SKM-1 treated with dmso at 0.1 percent for 144 hours (cell line): ENCODE measurements around the gene MGMT.

ENCODE experiments used
- DNase-seq: peaks from one replicate; lab custom pipeline; 2025; ENCODE audit not compliant: unreplicated experiment; lab: John Stamatoyannopoulos, UW

The MGMT gene

DNA sequence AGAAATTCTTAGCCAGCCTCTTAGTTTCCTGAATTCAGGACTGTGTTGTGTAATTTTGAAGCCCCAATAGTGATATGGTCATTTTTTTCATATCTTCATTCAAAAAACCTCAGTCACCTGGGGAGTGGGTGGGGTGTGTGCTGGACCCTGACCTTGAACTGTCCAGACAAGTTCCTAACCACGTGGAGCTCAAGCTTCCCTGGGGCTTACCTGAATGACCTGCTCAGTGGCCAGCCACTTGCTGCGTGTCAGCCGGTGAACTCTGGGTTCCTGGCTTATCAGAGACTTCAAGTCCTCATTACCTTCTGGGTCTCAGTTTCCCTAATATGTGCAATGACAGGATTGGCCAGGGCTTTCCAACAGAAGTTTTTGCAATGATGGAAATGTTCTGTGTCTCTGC is 27.1 kb downstream of the MGMT start:
- DNase-seq = no peak

DNA sequence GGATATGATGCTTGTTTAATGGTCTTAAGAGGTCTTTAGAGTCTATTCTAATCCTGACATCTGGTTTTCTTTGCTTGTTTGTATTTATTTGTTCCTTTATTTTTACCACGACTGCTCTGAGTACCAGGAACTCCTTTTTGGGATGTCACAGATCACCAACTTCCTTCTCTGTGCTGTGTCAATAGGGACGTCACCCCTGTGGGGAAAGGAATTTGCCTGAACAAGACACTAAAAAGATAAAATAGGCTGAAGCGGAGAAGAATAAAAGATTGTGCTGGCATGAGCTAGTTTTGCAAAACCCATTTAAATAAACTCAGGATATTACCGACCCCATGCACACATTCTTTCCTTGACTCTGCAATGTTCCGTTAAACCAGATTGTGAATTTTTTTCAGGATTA is 27.7 kb downstream of the MGMT start:
- DNase-seq = no peak

DNA sequence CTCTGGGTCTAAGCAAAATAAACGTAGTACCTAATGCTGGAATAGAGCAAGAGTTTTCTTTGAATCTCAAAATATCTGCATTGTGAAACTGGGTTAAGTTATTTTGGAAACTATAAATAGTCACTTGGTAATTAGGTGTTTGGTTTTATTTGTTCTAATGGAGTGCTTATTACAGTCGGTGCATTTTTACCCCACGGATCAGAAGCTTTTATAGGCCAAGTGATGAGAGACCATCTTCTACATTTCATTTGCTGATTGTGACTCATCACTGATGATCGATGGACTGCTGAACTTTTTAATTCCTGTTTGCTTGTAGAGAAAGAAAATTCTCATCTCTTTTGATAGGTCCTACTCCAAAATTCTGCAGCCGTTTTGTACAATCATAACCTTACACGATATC is 28.2 kb downstream of the MGMT start:
- no peak for DNase-seq

DNA sequence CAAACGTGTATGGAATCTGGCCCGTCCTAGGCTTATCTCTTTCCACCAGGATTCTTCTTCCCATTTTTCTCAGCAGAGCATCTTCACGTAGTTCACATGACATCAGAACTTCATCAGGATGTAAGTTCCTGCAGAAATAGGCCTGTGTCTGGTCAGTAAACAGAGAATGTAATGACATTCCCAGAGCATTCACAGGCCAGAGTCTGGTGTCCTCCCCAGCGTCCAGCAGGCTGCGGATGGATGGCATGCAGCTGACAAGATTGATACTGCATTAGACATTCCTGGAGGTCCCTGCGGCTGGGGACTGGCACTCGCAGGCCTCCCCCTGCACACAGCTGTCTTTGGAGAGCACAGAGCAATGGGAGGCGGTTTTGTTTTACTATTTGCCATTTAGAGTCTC is 28.7 kb downstream of the MGMT start:
- no peak for DNase-seq

DNA sequence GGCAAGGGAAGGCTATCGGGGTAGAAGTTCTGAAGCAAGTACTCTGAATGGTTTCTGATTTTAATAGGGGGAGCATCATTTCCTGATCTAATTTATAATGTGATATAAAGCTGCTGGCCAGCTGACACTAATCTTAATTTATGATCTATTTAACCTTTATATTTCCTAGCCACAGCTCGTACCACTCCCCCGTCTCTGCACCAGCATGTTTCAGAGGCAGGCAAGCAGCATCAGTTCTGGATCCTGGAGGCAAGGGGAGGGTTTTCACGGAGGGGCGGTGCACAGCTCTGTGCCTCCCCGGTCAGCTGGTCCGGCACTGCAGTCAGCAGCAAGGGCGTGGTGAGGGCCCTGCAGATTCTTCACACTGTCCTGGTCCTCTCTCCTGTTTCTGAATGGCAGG is 30.0 kb downstream of the MGMT start:
- DNase-seq = no peak

DNA sequence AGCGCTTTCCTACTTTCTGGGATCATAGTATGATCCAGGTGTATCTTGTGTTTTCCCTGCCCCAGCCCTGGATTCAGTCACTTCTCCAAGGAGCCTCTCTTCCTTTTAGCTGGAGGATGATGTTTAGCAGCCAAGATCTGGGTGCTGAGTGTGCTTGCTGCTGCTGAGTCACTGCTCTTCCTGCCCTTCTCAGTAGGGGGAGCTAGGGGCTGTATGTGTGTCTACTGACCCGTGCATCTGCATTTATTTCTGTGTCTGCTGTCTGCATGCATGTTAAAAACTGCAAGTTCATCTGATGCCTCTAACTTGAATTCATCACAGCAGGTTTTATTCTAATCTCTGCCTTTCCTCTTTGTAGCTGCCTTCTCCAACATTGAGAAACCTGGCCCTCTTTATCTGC is 31.6 kb downstream of the MGMT start:
- no peak for DNase-seq

DNA sequence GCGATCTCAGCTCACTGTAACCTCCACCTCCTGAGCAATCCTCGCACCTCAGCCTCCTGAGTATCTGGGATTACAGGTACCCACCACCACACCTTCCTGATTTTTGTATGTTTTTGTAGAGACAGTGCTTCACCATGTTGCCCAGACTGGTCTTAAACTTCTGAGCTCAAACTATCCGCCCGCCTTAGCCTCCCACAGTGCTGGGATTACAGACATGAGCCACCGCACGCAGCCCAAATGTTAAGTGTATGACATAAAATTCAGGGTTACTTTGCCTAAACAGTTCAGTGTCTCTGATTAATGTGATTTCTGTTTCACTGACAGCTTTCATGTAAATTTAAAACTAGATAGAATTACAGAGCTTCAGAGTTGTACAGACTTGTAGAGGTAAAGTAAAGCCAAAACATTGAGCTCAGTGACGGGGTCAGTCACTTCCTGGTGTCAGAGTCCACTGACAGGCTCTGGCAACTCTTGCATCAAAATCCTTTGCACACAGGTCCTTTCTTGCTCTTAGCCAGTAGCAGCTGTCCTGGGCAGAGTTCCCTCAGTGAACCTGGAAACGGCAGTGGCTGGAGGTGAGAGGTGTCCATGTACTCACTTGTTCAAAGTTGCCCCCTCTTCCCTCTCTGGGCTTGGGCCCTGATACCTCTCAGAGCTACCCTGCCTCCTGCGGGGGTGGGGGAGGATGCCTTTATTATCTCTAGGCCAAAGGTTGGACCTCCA is 33.7 kb downstream of the MGMT start:
- DNase-seq = no peak

DNA sequence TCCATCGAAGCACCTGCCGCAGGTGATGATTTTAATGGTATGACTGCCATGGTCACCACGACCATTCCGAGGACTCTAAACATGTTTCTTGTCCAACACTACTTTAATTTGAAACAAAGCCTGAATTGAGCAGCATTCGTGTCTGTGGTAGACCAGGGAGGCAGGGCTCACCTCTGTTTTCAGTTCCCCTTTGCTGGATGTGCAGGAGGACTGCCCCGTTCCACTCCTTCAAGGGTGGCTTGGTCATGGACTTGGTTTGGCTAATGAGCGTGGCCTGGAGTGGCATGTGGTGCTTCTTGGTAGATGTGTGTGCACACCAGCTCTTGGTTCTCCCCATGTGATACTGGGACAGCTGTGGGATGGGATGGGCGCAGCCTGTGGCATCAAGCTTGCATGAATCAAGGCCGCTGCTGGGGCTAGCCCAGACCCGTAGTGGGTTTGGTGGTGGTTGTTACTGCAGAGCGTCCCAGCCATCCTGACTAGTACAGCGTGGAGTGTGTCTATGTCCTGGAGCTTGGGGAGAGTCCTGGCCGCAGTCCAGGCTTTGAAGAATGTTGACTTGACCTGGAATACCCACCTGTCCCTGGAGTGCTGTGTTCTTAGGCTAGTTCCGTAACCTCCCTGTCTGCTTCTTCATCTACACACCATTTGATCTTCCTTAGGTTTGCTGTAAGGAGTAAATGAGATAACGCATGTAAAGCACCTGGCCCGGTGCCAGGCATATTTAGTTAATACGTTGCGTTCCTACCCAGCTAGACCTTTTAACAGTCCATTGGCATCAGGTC is 34.8 kb downstream of the MGMT start:
- no peak for DNase-seq

DNA sequence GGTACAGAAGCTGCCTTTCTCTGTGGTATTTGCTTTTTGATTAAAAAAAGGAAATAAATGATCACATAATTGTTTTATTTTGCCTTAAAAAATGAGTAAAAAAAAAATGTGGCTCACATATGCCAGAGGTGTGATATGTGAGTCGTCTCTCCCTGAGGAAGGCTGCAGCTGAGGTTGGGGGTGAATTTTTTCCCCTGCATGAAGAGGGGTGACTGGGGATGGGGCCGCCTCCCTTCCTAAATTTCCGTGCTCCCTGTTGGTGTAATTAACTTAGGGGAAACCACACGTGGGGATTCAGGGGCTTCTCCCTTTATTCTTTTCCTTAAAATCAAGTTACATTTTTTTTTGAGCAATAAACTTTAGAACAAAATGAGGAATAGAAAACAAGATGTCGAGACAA is 35.4 kb downstream of the MGMT start:
- no peak for DNase-seq

DNA sequence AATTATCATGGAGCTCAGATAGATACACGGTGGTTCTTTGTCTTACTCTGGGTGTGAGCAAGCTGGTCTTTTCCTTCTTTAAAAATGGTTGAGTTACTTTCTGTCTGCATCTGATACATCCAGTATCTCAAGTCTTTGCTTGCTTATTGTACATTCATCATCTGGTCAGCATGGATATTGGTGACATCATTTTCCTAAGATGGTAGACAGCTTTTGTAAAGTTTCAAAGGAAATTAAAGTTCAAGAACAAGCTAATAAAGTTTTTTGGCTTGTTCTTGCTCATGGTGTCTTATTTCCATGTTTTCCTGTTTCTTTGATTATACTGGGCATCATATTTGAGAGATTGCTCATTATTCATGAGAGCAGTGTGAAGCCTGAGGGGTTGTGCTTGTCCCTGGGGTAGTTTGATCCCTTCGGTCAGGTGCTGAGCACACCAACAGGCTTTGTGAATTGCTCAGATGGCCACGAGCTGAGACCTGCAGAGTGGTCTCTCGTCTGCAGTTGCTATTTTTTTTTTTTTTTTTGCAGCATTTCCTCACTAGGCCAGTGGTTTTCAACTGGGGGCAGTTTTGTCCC is 38.5 kb downstream of the MGMT start:
- no peak for DNase-seq

DNA sequence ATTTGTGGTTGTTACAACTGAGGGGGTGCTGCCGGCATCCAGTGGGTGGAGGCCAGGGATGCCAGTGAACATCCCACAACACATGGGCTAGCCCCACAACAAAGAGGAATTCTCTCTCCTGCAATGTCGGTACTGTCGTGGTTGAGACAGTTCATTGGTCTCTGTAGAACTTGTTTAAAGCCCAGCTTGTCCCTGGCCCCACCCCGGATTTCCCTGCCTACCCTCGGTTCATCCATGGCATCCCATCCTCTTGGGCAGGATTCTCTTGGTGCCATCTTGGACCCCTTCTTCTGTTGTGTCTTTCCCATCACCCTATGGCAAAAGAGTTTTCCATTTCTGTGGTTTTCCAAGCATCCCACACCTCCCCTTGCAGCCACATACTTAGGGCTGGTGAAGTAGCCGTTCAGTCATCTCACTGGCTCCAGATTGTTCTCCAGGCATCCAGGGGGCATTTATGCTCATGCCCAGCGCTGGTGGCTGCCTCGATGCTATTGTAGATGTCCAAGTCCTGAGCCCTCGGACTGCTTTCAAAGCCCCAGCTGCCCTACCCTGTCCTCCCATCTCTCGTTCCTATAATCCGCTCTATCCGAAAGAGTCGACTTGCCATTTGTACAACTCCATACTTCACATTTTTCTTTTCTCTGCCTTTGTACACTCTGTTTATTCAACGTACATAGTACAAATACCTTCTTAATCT is 39.2 kb downstream of the MGMT start:
- no peak for DNase-seq

DNA sequence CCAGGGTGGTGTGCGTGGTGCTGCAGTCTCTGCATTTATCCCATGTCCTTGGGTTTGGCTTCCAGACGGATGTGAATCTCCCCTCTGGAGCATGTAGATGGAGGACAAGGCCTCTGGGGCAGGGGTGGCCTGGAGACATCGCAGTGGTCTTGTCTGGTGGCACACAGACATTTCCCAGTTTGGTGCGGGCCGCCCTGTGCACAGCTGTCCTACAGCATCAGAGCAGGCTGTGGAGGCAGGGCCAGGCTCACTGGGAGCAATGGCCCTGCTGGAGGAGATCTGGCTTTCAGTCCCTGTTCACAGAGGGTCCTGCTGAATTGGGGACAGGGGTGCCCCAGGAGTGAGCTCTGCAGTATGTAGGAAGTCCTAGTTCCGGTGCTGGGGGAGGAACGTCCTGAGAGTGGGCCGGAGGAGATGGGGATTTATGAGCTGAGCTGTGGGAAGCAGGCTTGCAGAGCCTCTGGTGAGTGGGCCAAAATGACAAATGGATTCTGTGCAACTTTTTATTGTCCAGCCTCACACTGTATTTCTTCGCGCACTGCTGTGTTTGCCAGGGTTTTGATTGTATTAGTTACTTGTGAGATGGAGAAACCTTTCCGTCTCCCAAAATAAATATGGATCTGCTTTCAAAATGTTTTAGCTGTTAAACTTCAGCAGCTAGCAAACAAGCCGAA is 40.3 kb downstream of the MGMT start:
- no peak for DNase-seq

DNA sequence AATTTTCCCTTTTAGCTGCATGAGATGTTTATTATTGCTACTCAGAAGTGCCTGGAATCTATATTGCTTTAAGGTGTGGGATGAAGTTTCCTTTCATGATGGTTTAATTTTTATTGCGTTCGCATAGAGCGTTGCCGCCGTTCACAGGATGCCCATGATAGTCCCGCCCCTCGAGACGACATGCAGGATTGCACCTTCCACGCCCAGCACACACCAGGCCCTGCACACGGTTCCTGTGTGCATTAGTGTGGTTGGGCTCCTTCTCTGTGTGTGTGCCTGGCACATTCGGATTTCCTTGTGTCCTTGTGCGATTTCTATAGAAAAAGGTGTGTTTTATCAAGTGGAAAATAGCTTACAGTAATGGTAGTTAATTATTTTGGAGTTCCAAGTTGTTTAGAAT is 42.1 kb downstream of the MGMT start:
- no peak for DNase-seq

DNA sequence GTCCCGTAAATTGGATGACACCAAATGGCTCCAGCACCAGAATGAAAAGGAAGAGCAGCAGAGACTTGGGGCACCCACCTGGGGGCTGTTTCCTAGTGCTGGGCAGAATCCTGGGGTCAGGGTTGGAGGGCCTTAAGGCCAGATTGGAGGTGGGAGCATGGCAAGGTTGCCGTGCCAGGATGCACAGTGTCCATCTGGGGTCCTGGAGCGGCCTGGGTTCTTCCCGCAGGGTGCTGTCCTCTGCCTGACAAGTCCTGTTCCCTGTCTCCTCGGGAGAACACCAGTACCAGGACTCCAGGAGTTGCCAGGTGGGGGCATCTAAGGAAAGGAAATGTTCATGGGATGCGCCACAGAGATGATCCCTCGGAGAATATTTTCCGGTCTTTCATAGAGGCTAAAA is 42.8 kb downstream of the MGMT start:
- no peak for DNase-seq

DNA sequence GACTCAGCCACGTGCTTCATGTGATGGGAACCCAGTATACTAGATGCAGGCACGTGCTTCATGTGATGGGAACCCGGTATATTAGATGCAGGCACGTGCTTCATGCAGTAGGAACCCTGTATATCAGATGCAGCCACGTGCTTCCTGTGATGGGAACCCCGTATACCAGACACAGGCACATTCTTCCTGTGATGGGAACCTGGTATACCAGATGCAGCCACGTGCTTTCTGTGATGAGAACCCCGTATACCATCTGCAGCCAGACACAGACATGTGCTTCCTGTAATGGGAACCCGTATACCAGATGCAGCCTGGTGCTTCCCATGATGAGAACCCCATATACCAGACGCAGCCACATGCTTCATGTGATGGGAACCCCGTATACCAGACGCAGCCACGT is 44.0 kb downstream of the MGMT start:
- DNase-seq = no peak

DNA sequence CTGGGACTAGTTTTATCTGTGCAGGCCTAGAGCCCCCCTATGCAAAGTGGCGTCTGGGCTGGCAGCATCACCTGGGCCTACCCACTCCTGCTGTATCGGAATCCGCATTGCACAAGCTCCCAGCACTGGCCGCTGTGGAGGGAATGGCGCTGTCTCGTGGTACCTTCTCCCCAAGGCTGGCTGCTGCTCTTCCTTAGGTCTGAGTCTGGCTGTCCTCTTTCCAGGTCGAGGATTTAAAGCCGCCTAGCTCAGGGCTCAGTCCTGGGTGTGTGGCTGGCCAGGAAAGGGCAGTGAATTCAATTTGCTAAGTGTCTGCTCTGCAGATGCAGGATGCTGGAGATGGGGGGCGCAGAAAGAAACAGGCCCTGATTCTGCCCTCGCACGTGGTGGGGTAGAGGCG is 44.7 kb downstream of the MGMT start:
- DNase-seq = no peak

DNA sequence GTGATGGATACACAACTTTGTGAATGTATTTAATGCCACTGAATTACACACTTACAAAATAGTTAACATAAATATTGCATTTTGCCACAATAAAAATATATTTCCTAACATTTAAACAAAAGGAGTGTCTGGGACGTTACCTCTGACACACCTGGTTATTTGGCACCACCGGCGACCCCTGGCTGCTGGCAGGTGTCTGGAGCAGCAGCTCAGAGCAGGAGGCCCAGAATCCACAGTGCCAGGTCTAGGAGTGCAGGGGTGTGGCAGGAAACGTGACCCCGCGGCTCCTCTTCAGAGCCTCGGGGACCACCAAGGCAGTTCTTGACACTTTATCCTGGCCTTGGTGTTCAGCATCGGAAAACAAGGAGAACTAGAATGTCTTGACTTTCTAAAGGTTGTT is 46.3 kb downstream of the MGMT start:
- no peak for DNase-seq

DNA sequence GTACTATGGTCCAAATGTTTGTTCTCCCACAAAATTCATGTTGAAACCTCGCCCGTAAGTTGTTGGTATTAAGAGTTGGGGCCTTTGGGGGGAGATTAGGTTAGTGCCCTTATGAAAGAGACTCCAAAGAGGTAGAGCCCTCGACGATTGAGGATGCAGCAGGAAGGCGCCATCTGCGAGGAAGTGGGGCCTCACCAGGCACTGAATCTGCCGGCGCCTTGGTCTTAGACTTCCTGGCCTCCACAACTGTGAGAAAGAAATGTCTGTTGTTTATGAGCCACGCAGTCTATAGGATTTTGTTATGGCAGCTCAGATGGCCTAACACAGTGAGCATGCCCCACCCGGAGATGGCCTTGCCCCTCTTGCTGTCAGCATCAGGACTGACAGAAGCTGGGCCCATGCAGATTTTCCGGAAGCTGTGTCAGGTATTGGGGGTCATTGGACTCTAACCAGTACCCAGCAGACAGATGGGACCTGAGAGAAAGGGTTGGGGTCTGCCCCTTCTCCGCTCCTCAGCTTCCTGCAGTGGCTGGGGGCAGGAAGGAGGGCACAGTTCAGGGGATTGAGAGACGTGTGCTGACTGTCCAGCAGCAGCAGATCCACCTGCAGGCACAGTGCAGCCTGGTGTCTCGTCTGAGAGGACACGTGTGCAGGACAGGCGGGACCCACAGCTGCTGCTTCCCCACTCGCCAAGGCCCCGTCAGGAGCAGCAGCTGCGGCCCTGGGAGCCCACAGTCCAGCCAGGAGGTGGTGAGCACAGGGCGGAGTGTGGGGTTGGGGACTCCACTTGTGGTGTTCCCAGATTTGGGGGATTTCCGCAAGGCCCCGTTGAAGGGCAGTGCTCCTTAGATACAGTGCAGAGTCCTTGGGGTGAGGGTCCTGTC is 47.8 kb downstream of the MGMT start:
- no peak for DNase-seq

DNA sequence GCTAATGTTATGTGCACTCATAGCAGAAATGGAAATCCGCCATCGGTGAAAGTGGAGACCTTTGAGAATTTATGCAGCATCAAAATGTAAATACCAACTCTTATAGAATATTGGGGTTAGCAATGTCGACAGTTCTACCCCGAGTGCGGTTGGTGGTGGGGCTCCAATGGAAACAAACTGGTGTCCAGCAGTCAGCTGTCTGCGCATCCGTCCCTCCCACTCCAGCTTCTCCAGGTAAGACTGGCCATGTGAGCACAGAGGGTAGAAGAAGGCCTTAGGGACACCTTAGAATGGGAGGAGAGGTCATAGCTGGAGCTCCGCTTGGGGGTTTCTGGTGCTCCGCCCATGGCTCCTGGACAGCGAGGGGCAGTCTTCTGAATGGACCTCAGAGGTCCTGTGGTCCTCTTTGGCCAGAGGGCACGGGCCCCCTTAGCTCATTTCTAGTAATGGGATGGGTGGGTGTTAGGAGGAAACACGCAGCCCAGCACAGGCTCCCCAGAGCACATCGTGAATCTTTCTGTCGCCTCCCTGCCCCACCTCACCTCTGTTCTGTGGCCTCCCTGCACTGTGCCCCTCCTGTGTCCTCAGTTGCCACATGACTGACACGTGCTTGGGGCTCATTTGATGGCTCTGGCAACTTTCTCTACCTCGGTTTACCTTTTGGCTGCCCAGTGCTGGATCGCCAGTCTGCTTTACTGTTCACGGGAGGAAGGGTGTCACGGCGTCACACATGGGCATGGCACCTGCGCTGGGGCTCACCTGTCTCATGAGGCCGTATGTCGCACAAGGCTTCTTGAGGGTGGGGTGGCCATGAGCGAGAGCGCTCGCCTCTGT is 50.0 kb downstream of the MGMT start:
- no peak for DNase-seq
